C4-2B (cell line): ENCODE measurements around the gene CDK5RAP3.
A peak's percentile ranks its signal among the peaks of the same experiment; 100 is the strongest.

Experiments used
- ZFX ChIP-seq: fragments of 450-650 bp; IDR thresholded peaks from 2 replicates; pipeline ENCODE4 v1.6.1; 2017
- TF ChIP-seq, protein P1 (sequence below): fragments of 450-650 bp; conservative IDR thresholded peaks from 2 replicates; pipeline ENCODE4 v1.5.1; 2017; ENCODE audit warnings: mild to moderate bottlenecking

DNA sequence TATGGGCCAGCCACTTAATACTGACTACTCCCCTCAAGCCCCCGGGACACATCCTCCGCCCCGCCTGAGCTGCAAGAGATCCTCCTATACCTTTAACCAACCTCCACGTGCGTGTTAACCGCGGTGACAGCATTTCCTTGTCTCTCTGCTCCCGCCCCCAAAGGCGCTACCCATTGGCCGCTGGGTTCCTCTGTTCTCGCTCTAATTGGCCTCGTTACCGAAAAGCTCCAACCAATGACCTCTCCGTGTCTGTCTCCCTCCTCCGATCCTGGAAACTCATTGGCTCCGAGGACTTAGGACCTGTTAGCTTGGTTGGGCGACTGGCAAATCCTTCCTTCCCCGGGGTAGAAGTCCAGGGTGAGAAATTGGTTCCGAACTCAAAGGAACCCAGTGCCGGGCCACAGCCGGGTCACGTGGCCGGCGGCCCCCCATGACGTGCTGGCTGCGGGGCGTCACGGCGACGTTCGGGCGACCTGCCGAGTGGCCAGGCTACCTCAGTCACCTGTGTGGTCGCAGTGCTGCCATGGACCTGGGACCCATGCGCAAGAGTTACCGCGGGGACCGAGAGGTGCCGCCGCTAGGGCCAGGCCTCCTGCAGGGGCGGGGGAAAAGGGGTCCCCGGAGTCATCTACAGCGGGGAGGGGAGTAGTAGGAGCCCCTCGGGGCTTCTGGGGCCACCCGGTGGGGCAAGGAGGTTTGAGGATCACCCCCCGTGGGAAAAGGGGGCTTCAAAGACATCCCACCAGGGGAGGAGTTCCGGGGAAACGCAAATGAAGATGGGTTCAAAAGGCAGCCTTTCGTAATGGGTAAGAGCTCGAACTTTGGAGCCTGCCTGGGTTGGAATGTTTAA, 29.4 kb upstream of the CDK5RAP3 start, which contains the start of gene PNPO:
- TF ChIP-seq, protein P1, sequence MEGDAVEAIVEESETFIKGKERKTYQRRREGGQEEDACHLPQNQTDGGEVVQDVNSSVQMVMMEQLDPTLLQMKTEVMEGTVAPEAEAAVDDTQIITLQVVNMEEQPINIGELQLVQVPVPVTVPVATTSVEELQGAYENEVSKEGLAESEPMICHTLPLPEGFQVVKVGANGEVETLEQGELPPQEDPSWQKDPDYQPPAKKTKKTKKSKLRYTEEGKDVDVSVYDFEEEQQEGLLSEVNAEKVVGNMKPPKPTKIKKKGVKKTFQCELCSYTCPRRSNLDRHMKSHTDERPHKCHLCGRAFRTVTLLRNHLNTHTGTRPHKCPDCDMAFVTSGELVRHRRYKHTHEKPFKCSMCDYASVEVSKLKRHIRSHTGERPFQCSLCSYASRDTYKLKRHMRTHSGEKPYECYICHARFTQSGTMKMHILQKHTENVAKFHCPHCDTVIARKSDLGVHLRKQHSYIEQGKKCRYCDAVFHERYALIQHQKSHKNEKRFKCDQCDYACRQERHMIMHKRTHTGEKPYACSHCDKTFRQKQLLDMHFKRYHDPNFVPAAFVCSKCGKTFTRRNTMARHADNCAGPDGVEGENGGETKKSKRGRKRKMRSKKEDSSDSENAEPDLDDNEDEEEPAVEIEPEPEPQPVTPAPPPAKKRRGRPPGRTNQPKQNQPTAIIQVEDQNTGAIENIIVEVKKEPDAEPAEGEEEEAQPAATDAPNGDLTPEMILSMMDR, result no peak
- peak; percentile 55; the same call in 1 of the 2 replicates for TF ChIP-seq ZFX
